Umbilical cord (tissue), 2 donors: ENCODE data around the gene GPR132. TPM values are rescaled to one million over a fixed set of nuclear protein-coding genes. Genes with fewer than 3 reads are reported as not detected.

Experiments used
- DNase-seq: peaks from one replicate; pipeline ENCODE4 v3.0.0-alpha.2; 2015; ENCODE audit warnings: low spot score
- total RNA-seq: library from RNA; depleted of rRNA; stranded (reverse); fragments of >200 nt; gene quantifications from one replicate; pipeline ENCODE4 v1.2.3, GENCODE V29; 2014; ENCODE audit warnings: low replicate concordance; ENCODE audit not compliant: insufficient read depth

GPR132 gene
- total RNA-seq, 1 donor from 2014 or later: 4.1 TPM

DNA sequence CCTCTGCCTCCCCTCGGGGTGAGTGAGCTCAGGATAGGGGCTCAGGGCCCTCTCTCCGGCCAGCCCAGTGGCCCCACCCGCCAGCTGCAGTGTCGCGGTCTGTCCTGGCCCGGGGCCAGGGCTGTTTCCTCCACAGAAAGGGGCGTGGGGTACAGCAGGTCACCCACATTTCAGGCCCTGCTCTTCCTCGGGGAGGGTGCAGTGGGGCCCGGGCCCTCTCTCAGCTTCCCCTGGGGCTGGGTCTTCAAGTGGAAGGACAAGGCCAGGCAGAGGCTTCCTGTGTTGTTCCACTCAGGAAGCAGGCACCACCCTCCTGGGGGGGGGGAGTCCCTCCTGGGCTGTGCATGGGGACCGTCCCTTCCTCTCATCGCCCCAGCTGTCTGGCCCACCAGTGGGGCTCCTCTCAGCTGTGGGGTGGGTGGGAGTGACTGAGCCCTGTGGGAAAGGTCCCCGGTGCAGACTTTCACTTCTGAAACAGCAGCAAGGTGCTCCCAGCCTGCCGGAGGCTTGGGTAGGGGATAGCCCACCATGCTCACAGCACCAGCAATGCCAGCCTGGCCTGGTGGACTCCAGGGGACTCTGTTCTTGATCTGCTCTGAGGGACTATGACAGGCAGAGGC lies 3.7 kb downstream of the GPR132 start:
- DNase-seq: no peak

- DNase-seq: peak; percentile 81
Observed at GRCh38 chr14:105060751-105061427, 4.3 kb downstream of the GPR132 start.

GRCh38 chr14:105059925-105060565 lies 5.2 kb downstream of the GPR132 start:
- DNase-seq: no peak

- DNase-seq: peak; percentile 89
Observed at GRCh38 chr14:105059035-105059924, 6.0 kb downstream of the GPR132 start.

DNA sequence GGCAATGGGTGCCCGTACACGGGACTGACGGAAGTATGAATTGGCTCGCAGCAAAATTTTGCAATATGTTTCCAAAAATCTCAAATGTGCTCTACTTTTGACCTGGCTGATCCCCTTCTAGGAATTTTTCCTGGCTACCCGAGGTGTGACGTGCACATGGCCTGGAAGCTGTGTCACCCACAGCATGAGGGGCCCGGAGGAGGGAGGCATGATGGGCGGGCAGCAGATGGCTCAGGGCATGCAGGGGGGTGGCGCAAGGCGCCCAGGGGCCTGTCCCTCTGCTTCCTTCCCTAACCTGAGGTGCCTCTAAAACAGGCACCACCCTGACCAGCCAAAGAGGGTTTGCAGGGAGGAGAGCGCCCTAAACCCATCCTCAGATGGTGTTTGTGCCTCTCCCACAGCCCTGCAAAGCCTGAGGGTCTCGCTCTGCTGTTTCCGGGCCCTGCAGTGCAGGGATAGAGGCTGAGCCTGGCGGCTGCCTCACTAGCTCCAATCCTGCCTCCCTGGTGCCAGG lies 6.7 kb downstream of the GPR132 start:
- no peak for DNase-seq

DNA sequence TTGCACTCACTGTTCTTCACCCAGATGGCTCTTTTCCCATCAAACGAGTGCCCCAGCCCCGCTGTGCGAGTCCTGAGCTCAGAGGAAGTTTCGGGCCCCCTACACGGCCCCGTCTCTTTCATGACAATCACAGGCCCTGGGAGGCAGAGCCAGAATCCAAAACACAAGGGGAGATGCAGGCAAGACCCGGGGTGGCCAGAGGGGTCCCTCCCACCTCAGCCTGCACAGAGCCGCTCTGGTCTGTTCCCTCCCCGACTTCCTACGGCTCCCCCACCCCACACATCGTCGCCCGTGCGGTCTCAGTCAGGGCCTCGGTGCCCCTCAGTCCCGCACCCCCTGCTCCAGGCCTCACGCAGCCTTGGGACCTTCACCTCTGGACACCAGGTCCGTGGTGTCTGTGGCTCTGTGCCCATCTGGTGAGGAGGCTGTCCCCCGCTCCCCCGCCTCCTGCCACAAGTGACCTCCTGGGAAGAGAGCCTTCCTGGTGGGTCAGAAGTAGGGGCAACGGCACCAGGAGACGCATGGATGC lies 8.9 kb downstream of the GPR132 start:
- DNase-seq: no peak

GRCh38 chr14:105055736-105056302 lies 9.4 kb downstream of the GPR132 start:
- no peak for DNase-seq

- no peak for DNase-seq
Observed at GRCh38 chr14:105055334-105055733, 9.9 kb downstream of the GPR132 start.

DNA sequence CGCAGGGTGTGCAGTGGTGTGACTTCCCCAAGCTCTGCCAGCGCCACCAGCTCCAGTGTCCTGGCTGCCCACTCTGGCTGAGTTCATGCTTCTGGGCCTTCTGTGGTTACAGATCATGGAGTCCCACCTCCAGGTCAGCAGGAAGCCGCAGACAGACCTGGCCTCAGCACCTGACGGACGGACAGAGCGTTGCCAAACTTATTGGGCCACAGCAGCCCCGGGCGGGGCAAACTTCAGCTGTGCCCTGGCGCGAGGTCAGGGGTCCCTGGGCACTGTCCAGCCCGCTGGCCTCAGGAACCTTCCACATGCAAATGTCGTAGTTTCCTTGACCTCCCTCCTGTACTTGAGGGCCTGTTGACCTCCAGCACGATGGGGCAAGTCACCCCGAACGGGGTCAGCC lies 11.2 kb downstream of the GPR132 start:
- DNase-seq: no peak

GRCh38 chr14:105053421-105053820 lies 11.8 kb downstream of the GPR132 start:
- no peak for DNase-seq

GRCh38 chr14:105052110-105052458 lies 13.1 kb downstream of the GPR132 start:
- no peak for DNase-seq

DNA sequence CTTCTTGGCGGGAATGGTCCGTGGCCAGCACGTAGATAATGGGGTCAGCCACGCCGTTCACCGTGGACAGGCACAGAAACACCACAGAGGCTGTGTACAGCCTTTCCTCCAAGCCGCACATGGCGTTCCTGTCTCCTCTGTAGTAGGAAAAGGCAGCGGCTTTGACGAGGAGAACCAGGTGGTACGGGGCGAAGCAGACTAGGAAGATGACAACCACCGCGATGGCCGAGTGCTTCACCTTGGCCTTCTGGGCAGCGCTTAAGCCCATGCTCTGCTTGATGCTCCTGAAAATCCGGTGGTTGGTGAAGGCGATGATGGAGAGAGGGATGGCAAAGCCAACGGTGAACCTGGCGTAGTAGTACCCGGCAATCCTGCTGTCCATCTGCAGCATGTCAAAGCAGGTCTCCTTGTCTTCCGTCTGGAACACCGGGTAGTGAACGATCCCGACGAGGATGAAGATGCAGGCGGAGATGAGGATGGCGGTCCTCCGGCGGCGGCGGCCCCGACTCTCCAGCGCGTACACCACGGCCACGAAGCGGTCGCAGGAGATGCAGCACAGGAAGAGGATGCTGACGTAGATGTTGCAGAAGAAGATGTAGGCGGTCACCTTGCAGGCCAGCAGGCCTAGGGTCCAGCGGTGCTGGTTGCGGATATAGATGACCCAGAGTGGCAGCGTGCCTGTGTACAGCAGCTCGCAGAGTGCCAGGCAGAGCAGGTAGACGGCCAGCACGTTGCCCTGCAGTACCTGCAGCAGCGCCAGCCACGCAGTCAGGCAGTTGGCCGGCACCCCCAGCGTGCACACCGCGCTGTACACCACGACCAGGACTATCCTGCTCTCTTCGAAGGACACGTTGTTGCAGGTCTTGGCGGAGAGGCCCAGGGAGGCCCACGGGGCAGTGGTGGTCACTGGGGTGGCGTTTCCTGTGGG lies 13.8 kb downstream of the GPR132 start:
- DNase-seq: no peak

DNA sequence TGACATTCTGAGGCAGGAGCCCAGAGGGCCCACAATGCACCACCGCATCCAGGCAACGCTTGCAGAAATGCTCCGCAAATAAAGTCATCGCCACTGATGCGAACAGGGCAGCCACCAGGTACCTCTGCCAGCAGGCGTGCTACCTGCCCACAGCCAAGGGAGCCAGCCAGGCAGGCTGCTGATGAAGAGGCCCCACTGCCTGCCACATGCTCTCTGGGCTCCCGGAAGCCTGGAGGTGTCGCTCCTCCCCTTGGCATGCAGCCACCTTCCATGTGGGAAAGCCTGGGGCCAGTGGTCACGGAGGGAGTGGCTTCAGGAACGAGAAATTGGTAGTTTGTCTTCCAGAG lies 14.7 kb downstream of the GPR132 start:
- no peak for DNase-seq

- no peak for DNase-seq
Observed at GRCh38 chr14:105049753-105050550, 15.3 kb downstream of the GPR132 start.

DNA sequence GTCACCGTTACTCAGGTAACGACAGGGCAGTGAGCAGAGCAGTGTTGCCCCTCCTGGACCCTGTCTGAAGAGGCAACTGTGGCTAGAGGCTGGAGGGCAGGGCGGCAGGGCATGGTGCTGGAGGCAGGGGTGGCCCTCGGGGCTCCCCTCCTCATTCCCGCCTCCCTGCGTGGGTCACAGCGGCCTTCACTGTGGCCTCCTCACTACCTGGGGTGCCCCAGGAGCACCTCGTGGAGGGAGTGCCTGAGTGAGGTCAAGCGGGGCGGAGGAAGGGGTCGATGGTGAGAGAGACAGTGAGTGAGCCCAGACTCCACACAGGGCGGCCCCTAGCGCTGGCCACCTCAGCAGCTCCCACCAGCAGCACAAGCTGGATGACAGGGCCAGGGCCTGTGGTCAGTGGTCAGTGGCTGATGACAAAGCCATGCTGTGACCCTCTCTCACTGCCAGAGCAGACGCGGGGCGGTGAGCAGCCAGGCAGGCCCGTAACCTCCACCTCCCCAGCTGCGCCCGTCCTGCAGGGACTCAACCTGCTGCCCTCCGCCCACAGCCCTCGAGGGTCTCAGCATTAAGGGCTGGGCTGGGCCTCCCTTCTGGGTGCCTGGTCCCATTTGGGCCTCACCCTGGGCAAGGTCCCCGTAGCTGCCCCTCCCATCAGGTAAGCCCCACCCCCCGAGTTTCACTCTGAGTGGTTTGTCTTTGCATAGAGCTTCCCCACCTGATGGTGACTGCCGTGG lies 17.8 kb downstream of the GPR132 start:
- DNase-seq: no peak

GRCh38 chr14:105046891-105047282 lies 18.3 kb downstream of the GPR132 start:
- no peak for DNase-seq

DNA sequence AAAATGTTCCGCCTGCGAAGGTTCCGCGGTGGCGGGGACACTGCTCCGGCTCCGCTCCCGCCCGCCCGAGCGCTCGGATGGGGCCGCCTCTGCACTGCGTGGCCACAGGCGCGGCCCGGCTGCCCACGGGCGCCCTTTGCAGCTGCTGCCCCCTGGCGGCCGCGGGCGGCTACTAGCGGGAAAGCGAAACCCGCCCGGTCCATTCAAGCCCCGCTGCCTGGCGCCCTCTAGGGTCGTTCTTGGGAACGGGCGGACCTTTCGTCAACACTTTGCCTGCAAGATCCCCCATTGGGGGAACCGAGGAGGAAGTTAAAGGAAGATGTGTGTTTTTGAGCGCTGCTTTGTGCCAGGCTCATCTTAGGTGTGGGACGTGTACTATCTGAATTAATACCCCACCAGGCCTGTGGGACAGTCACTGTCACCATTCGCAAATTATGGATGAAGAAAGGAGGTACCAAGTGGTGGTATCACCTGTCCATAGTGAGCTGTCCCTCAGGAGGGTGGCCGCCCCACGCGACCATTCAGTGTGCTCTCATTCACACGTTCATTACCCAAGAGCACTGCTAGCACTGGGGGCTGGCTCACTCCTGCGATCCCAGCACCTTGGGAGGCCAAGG lies 19.4 kb downstream of the GPR132 start:
- peak; percentile 85 for DNase-seq

- DNase-seq: no peak
Observed at GRCh38 chr14:105043641-105044040, 21.6 kb downstream of the GPR132 start.
